ENCODE data around the gene AMBP.

GRCh38 chr9:114050226-114050568 is 27.9 kb downstream of the AMBP start:
- TF ChIP-seq, protein P1, sequence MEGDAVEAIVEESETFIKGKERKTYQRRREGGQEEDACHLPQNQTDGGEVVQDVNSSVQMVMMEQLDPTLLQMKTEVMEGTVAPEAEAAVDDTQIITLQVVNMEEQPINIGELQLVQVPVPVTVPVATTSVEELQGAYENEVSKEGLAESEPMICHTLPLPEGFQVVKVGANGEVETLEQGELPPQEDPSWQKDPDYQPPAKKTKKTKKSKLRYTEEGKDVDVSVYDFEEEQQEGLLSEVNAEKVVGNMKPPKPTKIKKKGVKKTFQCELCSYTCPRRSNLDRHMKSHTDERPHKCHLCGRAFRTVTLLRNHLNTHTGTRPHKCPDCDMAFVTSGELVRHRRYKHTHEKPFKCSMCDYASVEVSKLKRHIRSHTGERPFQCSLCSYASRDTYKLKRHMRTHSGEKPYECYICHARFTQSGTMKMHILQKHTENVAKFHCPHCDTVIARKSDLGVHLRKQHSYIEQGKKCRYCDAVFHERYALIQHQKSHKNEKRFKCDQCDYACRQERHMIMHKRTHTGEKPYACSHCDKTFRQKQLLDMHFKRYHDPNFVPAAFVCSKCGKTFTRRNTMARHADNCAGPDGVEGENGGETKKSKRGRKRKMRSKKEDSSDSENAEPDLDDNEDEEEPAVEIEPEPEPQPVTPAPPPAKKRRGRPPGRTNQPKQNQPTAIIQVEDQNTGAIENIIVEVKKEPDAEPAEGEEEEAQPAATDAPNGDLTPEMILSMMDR (conservative IDR thresholded peaks at IDR 0.05; ENCODE audit: low read length), result no peak
- no peak for TF ChIP-seq EZH2phosphoT487 (IDR thresholded peaks at IDR 0.05; ENCODE audit: borderline replicate concordance)
